NCI-H1417 (cell line): Measurements from ENCODE around the gene SETDB2.

Source experiments
- DNase-seq, 3 experiments: peaks; one replicate each; lab custom pipeline; 2025; lab: John Stamatoyannopoulos, UW

Gene SETDB2

GRCh38 chr13:49533591-49534269, 89.7 kb downstream of the SETDB2 start:
- no peak for DNase-seq

DNA sequence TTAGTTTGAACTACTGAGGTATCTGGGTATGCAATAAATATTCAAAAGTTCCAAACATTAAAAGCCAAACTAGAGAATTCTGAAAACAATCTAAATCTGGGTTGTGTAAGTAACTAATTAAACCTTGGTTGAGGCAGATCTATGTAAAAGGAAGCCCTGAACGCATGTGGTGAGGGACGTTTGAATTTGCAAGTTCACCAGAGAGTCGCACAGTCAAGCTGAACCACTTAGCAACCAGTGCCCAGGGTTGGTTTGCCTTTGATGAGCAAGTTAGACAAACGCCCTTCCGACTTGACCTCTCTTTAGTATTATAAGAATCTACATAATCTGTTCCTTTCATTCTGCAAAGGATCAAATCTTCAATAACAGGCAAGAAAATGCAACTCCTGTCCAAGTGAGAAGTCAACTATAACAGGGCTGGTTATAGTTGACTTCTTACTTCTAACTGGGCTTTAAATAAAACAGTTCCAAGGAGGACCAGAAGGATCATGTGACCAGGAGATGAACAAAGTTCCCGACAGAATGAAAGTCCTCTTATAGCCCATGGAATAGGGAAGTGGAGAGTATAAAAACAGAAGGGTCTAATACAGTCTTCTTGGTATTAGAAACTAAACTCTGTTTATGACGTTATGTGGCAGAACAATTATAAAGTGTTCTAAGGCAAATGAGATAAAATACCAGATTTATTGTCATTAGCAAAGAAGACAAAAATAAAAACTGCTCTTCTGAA, 92.2 kb downstream of the SETDB2 start:
- no peak for DNase-seq

DNA sequence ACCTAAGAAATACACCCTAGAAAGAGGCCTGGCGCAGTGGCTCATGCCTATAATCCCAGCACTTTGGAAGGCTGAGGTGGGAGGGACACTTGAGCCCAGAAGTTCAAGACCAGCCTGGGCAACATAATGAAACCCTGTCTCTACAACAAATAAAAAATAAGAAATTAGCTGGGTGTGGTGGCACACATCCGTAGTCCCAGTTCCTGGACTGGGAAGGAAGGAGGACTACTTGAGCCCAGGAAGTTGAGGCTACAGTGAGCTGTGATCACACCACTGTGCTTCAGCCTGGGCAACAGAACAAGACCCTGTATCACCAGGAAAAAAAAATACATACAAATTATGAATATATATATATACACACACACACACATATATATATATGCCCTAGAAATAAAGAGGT, 94.3 kb downstream of the SETDB2 start:
- no peak for DNase-seq

GRCh38 chr13:49539313-49539712, 95.2 kb downstream of the SETDB2 start:
- no peak for DNase-seq

DNA sequence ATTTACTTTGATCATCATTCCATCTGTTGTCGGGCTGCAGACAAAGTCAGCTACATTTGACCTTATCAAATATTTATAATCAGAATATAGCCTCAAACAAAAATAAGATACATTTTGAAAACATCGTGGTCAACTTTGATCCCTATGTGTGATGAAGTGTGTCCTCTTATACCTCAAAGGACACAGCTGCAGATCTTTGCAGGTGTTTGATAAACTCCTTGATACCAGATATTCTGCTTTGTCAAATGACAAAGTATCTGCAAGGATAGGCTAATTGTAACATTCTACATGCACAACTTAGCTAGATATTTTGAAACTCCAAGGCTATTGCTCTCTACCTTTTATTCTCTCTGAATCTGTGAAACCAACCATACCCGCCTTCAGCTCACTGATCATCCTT, 95.7 kb downstream of the SETDB2 start:
- DNase-seq = no peak

DNA sequence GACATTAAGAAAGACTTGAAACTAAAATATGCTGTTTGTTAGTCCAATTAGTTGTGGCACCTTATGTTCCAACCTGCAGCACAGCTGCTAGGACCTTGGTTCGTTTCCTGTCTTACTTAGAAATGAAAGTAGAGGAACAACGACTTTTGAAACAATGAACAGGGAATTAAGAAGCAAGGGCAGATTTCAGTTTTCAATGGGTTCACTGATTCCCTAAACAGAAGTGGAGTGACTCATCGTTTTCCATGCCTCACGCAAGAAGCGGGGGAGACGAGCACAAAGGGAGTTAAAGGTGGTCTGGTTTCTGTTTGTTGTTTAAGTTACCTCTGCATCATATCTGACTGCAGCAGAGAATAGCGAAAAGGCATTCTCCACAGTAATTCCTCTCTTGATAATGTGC, 96.5 kb downstream of the SETDB2 start:
- DNase-seq = no peak

- no peak for DNase-seq
Measured at GRCh38 chr13:49543656-49544055, 99.6 kb downstream of the SETDB2 start.
